Small intestine (tissue), 7 donors: ENCODE measurements around the gene PRKCA. TPM values are rescaled to one million over a fixed set of nuclear protein-coding genes. Genes with fewer than 3 reads are reported as not detected.

Source experiments
- DNase-seq, 2 donors: peaks; one replicate each; pipeline versions ENCODE4 v3.0.0 to v3.0.0-alpha.2; 2013
- FAIRE-seq: peaks from 2 replicates; lab custom pipeline; 2012; peaks lifted over from hg19 to GRCh38; lab: Jason Lieb, UNC
- H3K27ac ChIP-seq, 3 donors: one replicate each; pipeline ENCODE4 v1.5.1; 2013; ENCODE audit warnings: low read length in 2 of 3, mild to moderate bottlenecking in 2 of 3, control low read depth in 1 of 3, inconsistent platforms in 1 of 3, low read depth in 1 of 3, moderate library complexity in 1 of 3
- H3K27me3 ChIP-seq, 3 donors: one replicate each; pipeline ENCODE4 v1.6.1; 2013; ENCODE audit warnings: low read length in 3 of 3, inconsistent platforms in 1 of 3; ENCODE audit not compliant: control insufficient read depth in 3 of 3, insufficient read depth in 3 of 3
- H3K36me3 ChIP-seq, 3 donors: one replicate each; pipeline ENCODE4 v1.6.1; 2013; ENCODE audit warnings: low read length in 3 of 3, inconsistent platforms in 1 of 3, low read depth in 1 of 3, mild to moderate bottlenecking in 1 of 3, moderate library complexity in 1 of 3; ENCODE audit not compliant: control insufficient read depth in 3 of 3, insufficient read depth in 2 of 3
- H3K4me1 ChIP-seq, 3 donors: one replicate each; pipeline ENCODE4 v1.6.1; 2013; ENCODE audit warnings: low read length in 2 of 3, inconsistent platforms in 1 of 3, low read depth in 1 of 3, mild to moderate bottlenecking in 1 of 3, moderate library complexity in 1 of 3; ENCODE audit not compliant: control insufficient read depth in 3 of 3, insufficient read depth in 2 of 3
- H3K4me3 ChIP-seq, 3 donors: one replicate each; pipeline ENCODE4 v1.5.1; 2013; ENCODE audit warnings: low read length in 3 of 3, control low read depth in 1 of 3, inconsistent platforms in 1 of 3, low read depth in 1 of 3, mild to moderate bottlenecking in 1 of 3, moderate library complexity in 1 of 3
- H3K9me3 ChIP-seq, 2 donors: one replicate each; pipeline ENCODE4 v1.6.1; 2013; ENCODE audit warnings: low read depth in 1 of 2, low read length in 1 of 2; ENCODE audit not compliant: control insufficient read depth in 2 of 2, insufficient read depth in 1 of 2
- WGBS, 3 donors: extraction: QIAGEN DNeasy Blood & Tissue Kit; methylation state at CpG; one replicate each; pipeline ENCODE4 v1.1.7; 2013; 5-methylcytosine and 5-hydroxymethylcytosine counted together
- polyA plus RNA-seq, 4 donors: library from polyadenylated mRNA; stranded (reverse) in 3 of 4; unstranded in 1 of 4; fragments of 200-250 nt in 3 of 4; fragments of 120-200 nt in 1 of 4; gene quantifications; one replicate each; pipeline versions ENCODE4 v1.2.1 to v1.2.3, GENCODE V29; 2013
- donor health status: healthy with polysubstance abuse.
- donor health status: control.
- donor health status: control.
- donor health status: Bipolar disorder and iron deficiency.
- donor health status: healthy.

PRKCA gene
- polyA plus RNA-seq, 4 donors = 11.3 to 26.6 (median 22.9) TPM

- H3K4me1 ChIP-seq = peaks cover 0 to 2% (median 0%) of the 10 kb centered on the region in 3 donors
- H3K4me3 ChIP-seq = no peak overlapping the region
- H3K36me3 ChIP-seq = no peaks in the 10 kb centered on the region
- DNase-seq = no peak
- H3K27me3 ChIP-seq = peaks cover 0 to 38% (median 27%) of the 10 kb centered on the region in 3 donors
- WGBS, 3 donors = 35 to 39% (median 38%) methylated on average over 7 of the region's 7 CpGs
- FAIRE-seq = no peak
- no peak overlapping the region for H3K27ac ChIP-seq
- no peaks in the 10 kb centered on the region for H3K9me3 ChIP-seq
These were observed 532.1 kb downstream of the PRKCA start for GRCh38 chr17:66834426-66834918.

DNA sequence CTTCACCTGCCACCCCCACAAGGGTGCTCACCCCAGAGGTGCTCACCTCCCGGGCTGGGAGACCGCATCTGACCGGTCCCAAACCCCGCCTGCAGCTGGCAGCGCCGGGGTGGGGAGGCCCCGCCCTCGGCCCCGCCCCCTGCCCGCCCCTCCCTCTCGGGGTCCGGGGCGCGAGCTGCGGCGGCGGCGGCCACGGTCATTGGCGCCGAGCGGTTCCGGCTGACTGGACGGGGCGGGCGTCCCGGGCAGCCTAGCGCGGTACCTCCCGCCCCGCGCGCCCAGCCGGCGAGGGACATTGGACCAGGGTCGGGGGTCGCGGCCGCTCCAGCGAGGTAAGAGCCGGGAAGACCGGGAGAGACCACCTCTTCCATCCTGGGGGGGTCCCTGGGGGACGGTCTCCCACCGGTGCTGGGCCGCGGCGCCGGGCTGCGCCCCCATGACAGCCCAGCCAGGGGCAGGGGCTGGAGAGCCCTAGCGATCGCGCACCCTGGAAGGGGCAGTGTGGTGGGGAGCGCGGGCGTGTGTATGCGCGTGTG is 532.6 kb downstream of the PRKCA start, which contains the start of gene CACNG5:
TSS of gene CACNG5 (plus strand) at position 199 of the 536 bp plus-strand sequence. CDS start 42,216 bp downstream, outside the sequence.
- Histone ChIP-seq H3K4me3 (no peak within 1 kb of the TSS), H3K4me1 (peaks cover 0 to 2% (median 0%) of the 10 kb centered on the region in 3 donors), H3K9me3 (no peaks in the 10 kb centered on the region), H3K36me3 (no peaks in the 10 kb centered on the region), H3K27me3 (peaks cover 0 to 38% (median 25%) of the 10 kb centered on the region in 3 donors), H3K27ac (no peak within 1 kb of the TSS)
- 5 to 14% (median 9%) methylated on average over 37 to 57 of the region's 57 CpGs for WGBS, 3 donors
- FAIRE-seq = no peak
- DNase-seq = peak in 1 of 2 donors; percentile 4

- FAIRE-seq (no peak), DNase-seq (no peak)
- Histone ChIP-seq H3K36me3 (no peaks in the 10 kb centered on the region), H3K27me3 (peaks cover 0 to 38% (median 25%) of the 10 kb centered on the region in 3 donors), H3K27ac (no peak overlapping the region), H3K9me3 (no peaks in the 10 kb centered on the region), H3K4me3 (no peak overlapping the region), H3K4me1 (peaks cover 0 to 2% (median 0%) of the 10 kb centered on the region in 3 donors)
- 32 to 48% (median 44%) methylated on average over 16 of the region's 16 CpGs for WGBS, 3 donors
These were observed 533.1 kb downstream of the PRKCA start for GRCh38 chr17:66835476-66835875.

- Histone ChIP-seq H3K9me3 (no peaks in the 10 kb centered on the region), H3K27ac (no peak overlapping the region), H3K36me3 (no peaks in the 10 kb centered on the region), H3K4me1 (peaks cover 0 to 2% (median 0%) of the 10 kb centered on the region in 3 donors), H3K27me3 (peaks cover 0 to 38% (median 25%) of the 10 kb centered on the region in 3 donors), H3K4me3 (no peak overlapping the region)
- FAIRE-seq = no peak
- DNase-seq = no peak
- WGBS, 3 donors = 52 to 69% (median 66%) methylated on average over 11 of the region's 11 CpGs
These were observed 533.9 kb downstream of the PRKCA start for GRCh38 chr17:66836063-66837005.

- Histone ChIP-seq H3K27me3 (peaks cover 0 to 38% (median 25%) of the 10 kb centered on the region in 3 donors), H3K9me3 (no peaks in the 10 kb centered on the region), H3K4me3 (no peak overlapping the region), H3K27ac (no peak overlapping the region), H3K36me3 (no peaks in the 10 kb centered on the region), H3K4me1 (peaks cover 0 to 2% (median 0%) of the 10 kb centered on the region in 3 donors)
- DNase-seq = no peak
- 73 to 83% (median 82%) methylated on average over 1 of the region's 1 CpG for WGBS, 3 donors
- no peak for FAIRE-seq
These were observed 534.8 kb downstream of the PRKCA start for GRCh38 chr17:66837226-66837625.

GRCh38 chr17:66837885-66838665 is 535.7 kb downstream of the PRKCA start:
- Histone ChIP-seq H3K36me3 (no peaks in the 10 kb centered on the region), H3K27me3 (peaks cover 0 to 36% (median 25%) of the 10 kb centered on the region in 3 donors), H3K27ac (no peak overlapping the region), H3K4me3 (no peak overlapping the region), H3K4me1 (peaks cover 0 to 2% (median 0%) of the 10 kb centered on the region in 3 donors), H3K9me3 (no peaks in the 10 kb centered on the region)
- no peak for DNase-seq
- 71 to 74% (median 73%) methylated on average over 11 of the region's 11 CpGs for WGBS, 3 donors
- no peak for FAIRE-seq

GRCh38 chr17:66839616-66840015 is 537.2 kb downstream of the PRKCA start:
- Histone ChIP-seq H3K27me3 (peaks cover 0 to 24% (median 18%) of the 10 kb centered on the region in 3 donors), H3K4me3 (no peak overlapping the region), H3K9me3 (no peaks in the 10 kb centered on the region), H3K4me1 (peaks cover 0 to 2% (median 0%) of the 10 kb centered on the region in 3 donors), H3K27ac (no peak overlapping the region), H3K36me3 (no peaks in the 10 kb centered on the region)
- no peak for DNase-seq
- 77 to 83% (median 78%) methylated on average over 9 of the region's 9 CpGs for WGBS, 3 donors
- FAIRE-seq = no peak
